Measurements from ENCODE around the gene ITGBL1.

ITGBL1 gene

DNA sequence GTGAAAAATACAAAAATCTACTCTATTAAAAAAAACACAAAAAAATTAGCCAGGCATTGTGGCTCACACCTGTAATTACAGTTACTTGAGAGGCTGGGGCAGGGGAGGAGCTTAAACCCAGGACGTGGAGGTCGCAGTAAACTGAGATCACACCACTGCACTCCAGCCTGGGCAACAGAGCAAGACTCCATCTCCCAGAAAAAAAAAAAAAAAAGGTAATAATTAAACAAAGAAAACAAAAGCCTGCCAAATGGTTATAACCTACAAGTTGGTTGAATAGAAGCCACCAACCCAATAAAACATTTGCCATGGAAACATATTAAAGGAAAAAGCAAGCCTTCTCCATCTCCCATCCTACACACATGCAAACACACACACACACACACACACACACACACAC, 255.2 kb downstream of the ITGBL1 start:
- DNase-seq, result no peak

DNA sequence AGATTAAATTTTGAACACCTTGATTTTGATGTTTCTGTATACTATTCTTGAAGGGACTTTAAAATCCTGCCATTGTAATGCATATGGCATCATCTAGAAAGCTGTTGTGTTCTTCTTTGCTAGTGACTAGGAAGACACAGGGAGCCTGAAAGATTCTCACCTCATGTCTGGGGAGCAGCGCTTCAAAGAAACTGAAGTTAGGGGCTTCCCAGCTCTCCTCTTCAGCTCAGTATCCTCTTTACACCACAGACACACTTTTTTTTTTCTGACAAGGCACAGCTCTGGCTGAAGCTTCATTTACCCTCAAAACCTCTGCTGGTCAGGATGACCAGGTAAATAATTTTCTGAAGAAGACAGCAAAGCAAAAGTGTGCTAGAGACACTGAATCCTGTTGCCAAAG, 255.6 kb downstream of the ITGBL1 start:
- no peak for DNase-seq

DNA sequence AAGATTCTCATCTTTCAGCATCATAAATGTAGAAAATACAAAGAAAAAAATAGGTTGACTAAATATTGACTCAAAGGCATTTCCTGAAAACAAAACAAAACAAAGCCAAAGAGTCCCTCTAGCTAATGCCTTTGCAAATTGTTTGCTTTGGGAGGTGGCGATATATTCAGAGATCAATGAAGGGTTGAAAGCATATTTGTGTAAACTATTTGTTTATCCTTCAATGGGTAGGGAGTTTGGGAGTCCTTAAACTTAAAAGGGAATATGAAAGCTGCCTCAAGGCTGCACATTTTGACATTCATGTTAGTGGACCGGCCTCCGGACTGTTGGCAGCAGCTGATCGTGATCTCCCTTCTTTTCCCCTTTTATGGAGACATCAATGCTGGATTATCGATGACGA, 257.5 kb downstream of the ITGBL1 start:
- DNase-seq, result no peak

DNA sequence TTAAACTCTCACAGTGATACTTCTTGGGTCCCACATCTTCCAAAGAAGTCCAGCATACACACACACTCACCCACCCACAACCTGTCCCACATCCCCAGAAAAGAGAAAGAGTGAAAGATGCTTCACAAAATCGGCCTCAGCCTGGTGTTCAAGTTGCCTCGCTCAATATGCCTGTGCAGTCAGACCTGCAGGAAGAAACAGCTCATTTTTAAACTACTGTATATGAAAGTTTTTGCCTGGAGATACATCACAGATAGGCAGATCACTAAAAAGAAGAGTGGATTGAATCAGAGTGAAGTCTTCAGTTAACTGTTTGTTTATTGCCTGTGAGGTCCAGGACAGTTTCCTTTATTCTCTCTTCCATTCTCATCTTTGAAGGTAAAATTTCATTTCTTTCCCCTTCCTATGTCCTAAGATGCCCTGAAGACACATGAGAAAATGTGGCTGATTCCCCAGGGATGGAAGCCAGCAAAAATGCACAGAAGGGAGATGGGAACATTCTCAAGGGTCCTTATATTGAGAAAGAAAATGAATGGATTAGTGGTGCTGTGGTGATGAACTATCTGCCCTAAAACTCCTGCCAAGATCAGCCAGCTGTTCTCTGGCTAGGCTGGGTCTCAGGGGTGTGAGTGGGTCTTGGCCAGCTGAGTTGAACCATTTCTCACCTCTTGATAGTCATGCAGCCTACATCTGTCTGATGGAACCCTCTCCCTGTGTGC, 259.0 kb downstream of the ITGBL1 start:
- no peak for DNase-seq

DNA sequence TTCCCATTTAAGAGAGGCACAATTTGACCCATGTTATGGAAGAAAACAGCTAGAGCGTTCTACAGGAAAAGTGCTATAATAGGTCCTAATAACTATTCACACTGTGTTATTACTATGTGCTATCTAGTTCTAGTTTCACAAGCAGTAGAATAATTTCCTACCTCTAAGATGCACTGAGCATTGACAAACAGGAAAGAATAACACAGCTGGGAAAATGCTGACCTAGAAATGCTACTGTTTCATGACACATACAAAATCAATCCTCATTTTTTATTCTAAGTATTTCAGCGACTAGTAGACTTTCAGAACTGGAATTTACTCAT, 259.5 kb downstream of the ITGBL1 start:
- no peak for DNase-seq

DNA sequence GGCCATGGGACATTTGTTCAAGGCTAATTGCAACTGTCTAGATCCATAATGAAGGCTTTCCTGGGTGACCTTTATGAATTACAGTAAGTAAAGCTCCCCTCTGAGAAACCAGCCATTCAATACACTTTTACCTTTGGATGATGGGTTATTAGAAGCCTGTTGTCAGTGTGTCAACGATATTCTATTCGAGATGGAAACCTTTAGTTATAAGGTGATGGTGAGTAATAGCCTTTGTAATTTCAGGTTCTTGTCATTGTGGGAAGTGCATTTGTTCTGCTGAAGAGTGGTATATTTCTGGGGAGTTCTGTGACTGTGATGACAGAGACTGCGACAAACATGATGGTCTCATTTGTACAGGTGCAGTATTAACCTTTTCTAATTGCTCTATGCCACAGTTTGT, 261.7 kb downstream of the ITGBL1 start:
- DNase-seq, result no peak

DNA sequence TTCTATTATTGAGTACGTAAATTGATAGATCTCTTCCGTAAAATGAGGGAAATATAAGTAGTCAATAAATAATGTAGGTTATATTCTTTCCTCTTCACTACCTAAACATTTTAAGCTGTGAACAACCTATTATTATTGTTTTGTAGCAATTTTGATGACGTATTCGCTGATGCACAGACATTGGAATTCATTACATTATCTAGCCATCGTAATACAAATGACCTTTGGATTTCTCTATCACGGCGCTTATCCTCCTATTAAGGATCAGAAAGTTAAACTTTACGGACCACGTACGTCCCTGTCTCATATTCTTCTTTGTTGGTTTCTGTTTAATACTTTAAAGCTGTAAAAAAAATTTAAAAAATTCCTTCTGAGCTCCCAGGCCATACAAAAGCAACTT, 264.9 kb downstream of the ITGBL1 start:
- no peak for DNase-seq

DNA sequence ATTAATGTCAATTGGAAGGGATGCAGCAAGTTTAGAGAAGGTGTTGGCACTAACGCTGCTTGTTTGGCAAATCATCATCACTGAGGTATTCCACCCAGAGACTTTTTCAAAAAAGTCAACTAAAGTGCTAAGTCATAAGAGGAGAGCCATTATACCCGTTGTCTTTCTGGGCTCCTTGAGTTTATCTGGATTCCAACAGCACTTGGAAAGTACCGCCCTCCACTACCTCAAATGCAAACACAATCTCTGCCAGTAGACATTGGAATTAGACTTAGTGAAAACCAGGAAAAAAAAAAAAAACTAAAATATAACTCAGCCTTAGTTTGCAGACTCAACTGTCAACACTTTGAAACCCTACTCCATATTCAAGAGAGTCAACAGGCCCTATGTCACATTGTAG, 266.0 kb downstream of the ITGBL1 start:
- DNase-seq, result no peak

DNA sequence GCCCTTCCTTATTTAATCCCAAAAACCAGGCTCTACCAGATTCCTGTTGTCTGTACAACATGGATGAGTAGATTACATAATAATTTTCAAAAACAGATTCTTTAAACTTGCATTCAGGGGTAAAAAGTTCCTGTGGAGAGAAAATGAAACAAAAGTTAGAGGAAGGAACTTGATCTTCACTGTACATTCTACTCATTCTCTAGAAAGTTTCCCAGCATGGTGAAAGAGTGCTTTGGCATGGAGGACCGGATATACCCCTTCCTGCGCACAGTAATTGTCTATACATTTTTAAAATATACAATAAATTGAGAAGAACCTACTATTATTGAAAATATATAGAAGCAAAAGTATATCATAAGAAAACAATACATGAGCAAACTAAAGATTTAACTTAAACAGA, 274.2 kb downstream of the ITGBL1 start:
- no peak for DNase-seq

DNA sequence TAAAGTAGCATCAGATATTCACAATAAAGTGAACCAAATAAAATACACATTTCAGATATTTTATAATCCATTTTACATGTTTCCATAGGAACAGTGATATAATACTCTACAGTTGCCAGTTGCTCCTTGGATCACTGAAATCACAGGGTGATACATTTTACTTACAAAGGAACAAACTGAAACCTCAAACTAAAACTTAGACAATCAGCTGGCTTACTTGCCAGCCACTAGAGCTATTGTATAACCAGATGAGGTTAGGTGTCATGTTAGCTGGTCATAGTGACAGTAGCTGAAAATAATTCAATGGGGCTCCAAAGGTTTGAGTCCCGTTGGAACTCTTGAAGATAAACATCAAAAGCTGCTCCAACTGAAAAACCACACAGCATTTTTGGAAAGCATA, 274.6 kb downstream of the ITGBL1 start:
- no peak for DNase-seq

DNA sequence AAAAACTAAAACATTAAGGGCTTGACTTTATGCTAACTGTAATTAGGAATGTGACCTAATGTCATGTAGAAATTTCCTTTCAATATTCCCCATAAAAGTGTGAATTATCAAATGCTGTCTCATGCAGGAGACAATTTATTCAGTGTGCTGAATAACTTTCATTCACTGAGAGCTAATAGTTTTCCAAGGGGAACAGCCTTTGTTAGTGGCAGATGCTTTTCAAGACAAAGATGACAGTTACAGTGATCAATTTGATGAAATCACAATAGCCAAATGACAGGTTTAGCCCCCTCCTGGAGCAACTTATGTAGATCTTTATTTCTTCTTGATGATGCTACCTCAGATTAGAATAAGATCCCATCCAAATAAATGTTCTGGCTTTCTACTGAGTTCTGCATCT, 275.5 kb downstream of the ITGBL1 start:
- DNase-seq, result no peak

DNA sequence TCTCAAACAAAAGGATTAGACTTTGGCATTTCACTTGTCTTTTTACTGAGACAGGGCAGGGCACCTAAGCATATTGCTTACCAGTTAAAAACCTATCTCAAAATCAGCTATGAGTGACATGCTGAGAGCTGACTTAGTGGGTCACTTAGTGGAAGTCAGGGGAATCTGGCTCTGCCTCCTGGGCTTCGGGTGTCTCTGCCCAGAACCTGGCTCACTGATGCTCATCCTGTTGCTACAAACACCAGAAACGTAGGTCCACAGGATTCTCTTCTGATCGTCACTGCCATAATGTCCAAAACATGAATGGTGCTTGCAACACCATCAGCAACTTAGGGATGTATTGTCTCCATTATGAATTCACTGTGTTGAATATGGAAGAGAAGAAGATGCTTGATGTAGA, 276.1 kb downstream of the ITGBL1 start:
- no peak for DNase-seq

DNA sequence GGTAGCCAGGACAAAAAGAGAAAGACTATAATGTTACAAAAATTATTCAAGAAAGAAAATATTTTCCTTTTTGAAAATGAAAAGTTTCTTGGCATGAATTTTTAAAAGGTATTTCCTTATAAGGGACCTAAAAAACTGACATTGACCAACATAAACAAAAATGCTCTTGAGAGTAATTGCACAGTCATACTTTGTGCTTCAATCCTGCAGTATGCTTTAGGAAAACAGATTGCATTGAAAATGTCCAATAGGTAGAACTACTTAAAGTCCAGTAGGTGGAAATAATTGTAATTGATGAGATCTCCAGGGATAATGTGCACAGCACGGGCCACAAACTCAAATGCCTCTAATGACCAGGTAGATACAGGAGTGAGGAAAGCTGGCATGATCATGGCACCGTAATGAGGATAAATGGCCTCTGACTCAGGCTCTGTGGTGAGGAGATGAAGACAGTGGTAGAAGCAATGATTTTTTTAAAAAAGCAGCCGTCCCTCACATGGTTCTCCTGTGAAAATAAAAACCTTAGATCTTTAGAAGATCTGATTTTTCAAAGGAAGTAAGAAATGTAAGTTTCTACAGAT, 278.0 kb downstream of the ITGBL1 start:
- no peak for DNase-seq

DNA sequence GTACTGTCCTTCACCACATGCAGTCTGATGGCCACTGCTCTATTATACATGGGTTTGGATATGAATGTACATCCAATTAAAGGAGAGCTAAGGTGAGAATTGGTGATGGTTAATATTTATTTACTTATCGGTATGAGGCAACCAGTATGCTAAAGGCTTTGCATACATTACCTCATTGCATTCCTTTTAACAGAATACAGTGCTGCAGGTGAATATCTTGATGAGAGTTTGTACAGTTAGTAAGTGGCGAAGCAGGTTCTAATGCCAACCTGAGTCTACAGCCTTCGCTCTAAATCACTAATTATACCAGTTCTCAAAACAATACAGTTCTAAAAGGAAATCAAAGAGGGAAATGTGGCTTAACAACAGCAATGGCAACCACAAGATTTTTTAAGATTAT, 284.1 kb downstream of the ITGBL1 start:
- no peak for DNase-seq

DNA sequence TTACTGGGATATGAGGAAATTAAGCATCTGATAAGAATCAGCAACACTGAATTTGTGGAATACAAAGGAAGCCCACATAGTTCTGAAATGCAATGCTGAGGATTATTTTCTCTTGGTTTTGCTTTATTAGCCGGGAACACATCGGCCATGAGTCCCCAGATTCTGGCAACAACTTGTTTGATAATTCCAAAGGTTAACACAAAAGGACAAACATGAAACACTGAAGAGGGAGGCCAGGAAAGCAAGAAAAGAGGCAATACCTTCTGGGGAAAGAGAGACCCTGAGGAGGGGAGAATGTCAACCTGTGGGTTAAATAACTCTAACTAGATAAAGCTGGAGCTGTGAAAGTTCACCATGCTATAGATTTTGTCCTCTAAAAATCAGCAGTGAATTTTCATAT, 285.9 kb downstream of the ITGBL1 start:
- no peak for DNase-seq

DNA sequence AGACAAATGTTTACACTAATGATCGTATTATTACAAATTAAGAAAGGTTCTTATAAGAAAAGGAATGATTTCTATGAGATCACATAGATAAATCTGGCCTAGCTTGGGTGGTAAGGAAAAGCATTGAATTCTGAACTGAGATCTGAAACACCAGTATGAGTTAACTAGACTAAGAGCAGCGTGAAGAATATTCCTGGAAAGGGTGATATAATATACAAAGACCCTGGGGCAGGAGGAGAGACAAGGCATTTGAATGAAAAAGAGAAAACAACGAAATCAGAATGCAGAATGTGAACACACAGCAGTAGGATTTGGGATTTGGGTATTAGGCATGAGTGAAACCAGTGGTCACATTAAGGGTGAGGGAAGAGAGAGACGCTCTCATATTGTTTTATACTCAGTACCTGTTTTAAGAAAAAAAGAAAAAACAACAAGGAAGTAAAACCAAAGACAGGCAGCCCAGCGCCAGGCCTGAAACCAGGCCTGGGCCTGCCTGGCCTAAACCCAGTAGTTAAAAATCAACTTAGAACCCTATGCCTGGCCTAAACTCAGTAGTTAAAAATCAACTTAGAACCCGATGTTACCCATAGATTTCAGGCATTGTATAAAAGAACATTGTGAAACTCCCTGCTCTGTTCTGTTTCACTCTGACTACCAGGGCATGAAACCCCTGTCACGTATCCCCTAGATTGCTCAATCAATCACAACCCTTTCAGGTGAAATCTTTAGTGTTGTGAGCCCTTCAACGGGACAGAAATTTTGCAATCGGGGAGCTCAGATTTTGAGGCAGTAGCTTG, 287.1 kb downstream of the ITGBL1 start:
- no peak for DNase-seq

DNA sequence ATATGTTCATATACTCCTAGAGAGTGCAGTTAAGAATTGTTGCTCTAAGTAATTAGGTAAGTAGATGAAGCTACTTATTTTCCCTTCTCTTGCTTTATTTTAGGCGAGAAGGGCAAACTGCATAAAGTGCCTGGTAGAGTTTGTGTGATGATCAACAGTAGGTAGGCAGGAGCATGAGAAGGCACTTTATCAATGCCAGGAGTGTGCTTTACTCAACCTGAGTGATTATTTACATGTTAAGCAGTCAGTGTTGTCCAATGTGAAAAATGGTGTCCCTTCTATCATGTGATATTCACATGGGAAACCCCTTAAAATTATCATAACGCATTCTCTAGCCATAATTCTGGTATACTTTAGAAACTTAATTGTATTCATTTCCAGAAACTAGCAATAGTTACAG, 294.0 kb downstream of the ITGBL1 start:
- DNase-seq, result no peak

DNA sequence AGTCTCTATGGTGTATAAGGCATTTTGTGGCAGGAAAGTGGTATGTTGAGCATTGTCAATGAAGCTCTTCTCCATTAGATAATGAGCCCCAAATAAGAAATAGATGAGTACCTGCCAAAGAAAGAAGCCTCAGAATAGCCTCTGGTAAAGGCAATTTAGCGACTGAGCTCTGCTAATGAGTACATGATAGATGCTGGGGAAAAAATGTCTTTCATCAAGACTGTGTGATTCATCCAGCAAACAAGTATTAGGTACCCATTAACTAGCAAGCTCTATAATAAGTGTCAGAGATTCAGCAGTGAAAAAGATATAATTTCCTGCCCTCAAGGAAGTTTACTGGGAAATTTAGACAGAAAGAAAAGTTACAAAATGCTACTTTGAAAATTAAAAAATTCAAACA, 294.6 kb downstream of the ITGBL1 start:
- DNase-seq, result no peak

DNA sequence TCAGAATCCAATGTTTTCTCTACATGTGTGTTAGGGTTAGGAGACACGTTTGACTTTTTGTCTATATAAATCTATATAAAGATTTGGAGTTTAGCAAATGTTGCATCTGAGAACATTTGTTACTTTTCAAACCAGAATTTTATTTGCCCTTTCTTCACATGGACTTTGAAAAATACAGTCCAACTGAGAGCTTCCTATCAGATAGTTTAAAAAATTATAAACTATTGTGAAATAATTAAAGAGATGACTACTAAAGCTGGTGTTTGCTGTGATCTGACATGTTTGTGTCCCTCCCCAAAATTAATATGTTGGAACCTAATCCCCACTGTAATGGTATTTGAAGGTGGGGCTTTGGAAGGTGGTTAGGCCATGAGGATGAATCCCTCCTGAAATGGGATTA, 297.1 kb downstream of the ITGBL1 start:
- no peak for DNase-seq

DNA sequence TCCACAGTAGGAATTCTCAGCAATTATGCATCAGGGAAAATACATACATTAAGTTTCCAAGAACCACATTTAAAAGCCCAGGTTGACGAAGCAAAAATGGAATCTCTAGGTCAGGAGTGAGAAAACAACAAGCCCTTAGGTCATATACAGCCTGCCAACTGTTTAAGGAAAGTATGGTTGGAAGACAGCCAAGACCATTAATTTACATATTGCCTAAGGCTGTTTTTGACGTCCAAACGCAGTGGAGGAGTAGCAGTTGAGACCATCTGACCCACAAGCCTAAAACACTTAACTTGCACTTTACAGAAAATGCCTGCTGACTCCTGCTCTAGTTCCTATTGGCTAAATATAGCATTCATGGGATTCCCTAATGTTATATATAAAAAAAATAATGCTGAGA, 299.0 kb downstream of the ITGBL1 start:
- no peak for DNase-seq

DNA sequence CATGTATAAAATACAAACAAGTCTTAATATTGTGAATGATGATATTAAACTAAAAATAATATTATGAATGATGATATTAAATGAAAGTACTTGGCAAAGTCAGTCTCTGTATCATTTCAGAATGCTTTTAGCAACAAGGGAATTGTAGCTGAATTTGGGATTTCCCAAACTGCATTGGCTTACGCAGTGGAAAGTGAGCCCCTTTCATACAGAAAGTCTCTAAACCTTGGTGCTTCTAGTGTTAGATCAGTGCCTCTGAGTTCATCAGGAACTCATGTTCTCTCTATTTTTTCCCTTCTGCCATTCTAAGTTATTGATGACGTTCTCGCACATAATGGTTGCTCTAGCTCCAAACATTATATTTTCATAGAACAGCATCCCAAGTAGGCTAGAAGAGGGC, 300.0 kb downstream of the ITGBL1 start:
- DNase-seq, result no peak

DNA sequence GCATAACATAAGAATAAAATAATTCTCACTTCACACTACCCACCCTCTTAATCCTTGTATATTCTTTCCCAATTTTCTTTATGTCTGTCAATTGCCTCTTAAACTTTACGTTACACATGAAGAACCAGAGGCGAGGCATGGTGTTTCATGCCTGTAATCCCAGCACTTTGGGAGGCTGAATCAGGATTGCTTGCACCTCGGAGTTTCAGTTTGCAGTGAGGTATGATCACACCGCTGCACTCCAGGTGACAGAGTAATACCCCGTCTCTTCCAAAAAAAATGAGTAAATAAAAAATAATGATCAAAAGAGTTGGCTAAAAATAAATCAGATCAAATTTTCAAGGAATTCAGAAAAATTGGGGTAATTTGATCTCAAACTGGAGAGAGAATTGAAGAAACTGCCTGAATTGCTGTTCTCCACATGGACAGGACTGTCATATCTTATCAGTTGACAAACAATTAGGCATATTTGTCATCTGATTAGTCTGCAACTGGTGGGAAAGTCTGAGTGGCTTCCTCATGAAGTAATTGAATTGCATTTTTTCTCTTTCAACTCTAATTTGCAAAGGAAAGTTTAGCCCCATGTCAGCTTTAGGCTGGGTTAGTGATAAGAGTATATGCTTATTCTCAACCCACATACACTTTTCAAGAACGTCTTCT, 302.9 kb downstream of the ITGBL1 start:
- DNase-seq, result no peak

DNA sequence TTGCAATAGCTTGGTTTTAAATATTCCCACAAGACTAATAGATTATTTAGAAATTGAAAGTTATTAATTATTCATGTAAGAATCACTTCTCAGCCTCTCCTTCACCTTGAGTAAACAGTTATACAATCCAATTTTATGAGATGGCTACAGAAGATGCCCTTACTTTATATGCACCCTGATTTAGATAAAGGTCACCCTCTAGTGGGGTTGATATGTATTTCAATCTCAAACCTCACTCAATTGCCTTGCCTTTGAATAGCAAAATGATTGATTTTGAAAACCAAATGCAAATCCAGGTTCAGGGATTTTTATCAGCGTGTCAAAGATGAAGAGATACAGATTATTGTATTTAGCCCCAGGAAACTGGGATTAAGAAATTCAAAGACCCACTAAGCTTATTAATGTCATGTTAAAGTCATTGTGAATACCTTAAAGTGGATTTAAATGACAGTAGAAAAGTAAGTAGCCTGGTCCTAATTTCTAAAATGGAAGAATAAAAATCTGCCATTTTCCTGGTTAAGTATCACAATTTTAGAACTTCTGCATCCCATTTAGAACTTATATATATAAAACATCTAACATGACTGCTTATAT, 305.1 kb downstream of the ITGBL1 start:
- no peak for DNase-seq

DNA sequence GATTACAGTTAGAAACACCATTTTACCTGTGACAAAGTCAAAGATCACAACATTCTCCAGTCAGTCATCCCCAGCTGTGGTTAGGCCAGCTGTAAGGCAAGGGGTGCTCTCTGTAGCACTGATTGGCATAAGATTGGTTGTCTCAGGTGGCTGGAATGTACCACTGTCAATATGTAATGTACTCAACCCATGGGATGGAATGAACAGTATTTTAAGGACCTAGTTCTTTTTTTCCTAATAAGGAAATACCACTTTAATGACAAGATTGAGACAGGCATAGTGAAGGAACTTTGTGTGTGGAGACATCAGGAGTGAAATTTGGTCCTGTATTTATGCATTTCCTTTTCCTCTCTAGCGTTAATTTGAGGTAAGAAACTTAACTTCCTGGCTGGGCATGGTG, 310.7 kb downstream of the ITGBL1 start:
- DNase-seq, result no peak

Measured in effector CD8-positive, alpha-beta T cell (primary cell).